DND-41 (cell line): ENCODE measurements around the gene PILRB.

ENCODE experiments used
- CTCF ChIP-seq: IDR thresholded peaks from 2 replicates; pipeline ENCODE4 v1.5.1; 2012; ENCODE audit warnings: borderline replicate concordance, low read length, moderate library complexity, mild to moderate bottlenecking; ENCODE audit not compliant: poor library complexity, severe bottlenecking; ENCODE audit errors: extremely low read depth
- EZH2 ChIP-seq: IDR thresholded peaks from 3 replicates; pipeline ENCODE4 v1.6.1; 2012; ENCODE audit warnings: borderline replicate concordance, low read depth, mild to moderate bottlenecking, moderate library complexity, low read length, inconsistent platforms; ENCODE audit not compliant: severe bottlenecking

- TF ChIP-seq CTCF: peak; percentile 69
- no peak for TF ChIP-seq EZH2
These were observed 49.6 kb downstream of the PILRB start for GRCh38 chr7:100407285-100408180.
